ENCODE data around the gene RC3H2.
"Not testable (repeated sequence)": the region's sequence is repeated elsewhere in the genome, so short reads cannot be mapped to it uniquely, and the experiment has no call there.

The RC3H2 gene

GRCh38 chr9:122815544-122815943 is 89.6 kb downstream of the RC3H2 start:
- TF ChIP-seq CTCF (IDR thresholded peaks at IDR 0.05; ENCODE audit: low read depth, low read length): no peak
- peaks cover 24% of the 10 kb centered on the region for H3K36me3 ChIP-seq
- H3K4me3 ChIP-seq (ENCODE audit: low read depth, low read length): no peak overlapping the region
- H3K27me3 ChIP-seq (ENCODE audit: insufficient read depth, low read depth, severe bottlenecking): no peaks in the 10 kb centered on the region
- no peak overlapping the region for H3K27ac ChIP-seq
- DNase-seq: no peak
- H3K9me3 ChIP-seq (ENCODE audit: severe bottlenecking): no peaks in the 10 kb centered on the region

- Histone ChIP-seq H3K9me3 (ENCODE audit: severe bottlenecking) (no peaks in the 10 kb centered on the region), H3K27me3 (ENCODE audit: insufficient read depth, low read depth, severe bottlenecking) (no peaks in the 10 kb centered on the region), H3K36me3 (peaks cover 15% of the 10 kb centered on the region), H3K4me3 (ENCODE audit: low read depth, low read length) (no peak overlapping the region), H3K27ac (no peak overlapping the region)
- no peak for TF ChIP-seq CTCF (IDR thresholded peaks at IDR 0.05; ENCODE audit: low read depth, low read length)
- DNase-seq: no peak
Observed at GRCh38 chr9:122814545-122814944, 90.6 kb downstream of the RC3H2 start.

DNA sequence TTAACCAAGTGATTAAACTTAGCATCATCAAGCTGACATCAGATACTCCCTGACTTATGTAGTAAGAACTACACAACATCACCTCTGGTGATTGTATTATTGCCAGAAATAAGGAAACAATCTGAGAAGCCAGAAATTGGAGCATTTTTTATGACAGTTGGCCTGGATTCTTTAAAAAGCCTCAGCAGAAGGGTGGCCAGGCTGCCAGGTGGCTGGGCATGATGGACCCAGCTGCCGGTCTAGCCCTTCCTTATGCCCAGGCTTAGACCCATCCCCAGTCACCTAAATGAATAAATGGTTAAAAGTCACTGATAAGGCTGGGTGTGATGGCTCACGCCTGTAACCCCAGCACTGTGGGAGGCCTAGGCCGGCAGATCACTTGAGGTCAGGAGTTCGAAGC is 92.4 kb downstream of the RC3H2 start:
- no peaks in the 10 kb centered on the region for H3K9me3 ChIP-seq (ENCODE audit: severe bottlenecking)
- no peak for DNase-seq
- no peaks in the 10 kb centered on the region for H3K27me3 ChIP-seq (ENCODE audit: insufficient read depth, low read depth, severe bottlenecking)
- no peak overlapping the region for H3K27ac ChIP-seq
- TF ChIP-seq CTCF (IDR thresholded peaks at IDR 0.05; ENCODE audit: low read depth, low read length): no peak
- peaks cover 11% of the 10 kb centered on the region for H3K36me3 ChIP-seq
- no peak overlapping the region for H3K4me3 ChIP-seq (ENCODE audit: low read depth, low read length)

DNA sequence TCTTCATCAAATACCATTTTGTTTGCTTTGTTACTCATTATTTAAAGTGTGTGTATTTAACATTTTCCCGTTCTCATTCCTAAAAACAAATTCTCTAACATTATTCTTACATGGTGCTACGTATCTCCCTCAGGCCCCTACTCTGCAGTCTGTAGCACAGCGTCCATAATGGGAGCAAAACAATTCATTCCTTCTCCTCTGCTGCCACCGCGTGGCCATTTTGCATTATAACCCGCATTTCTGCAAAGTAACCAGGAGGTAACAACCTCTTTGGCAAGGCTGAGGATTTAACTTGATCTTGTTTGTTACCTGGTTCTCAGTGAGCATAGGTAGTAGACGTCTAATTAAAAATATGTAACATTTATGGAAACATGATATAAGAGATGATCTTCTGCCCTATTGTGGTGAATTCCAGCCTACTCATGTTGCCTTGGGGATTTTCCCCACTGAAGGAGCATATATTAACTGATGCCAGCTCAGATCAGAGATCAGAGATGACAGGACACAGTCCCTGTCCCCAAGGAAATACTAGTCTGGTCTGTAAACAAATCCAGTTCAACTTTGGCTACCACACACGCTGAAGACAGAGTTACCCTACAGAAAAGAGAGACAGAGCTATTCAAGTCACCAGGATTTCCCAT is 94.7 kb downstream of the RC3H2 start:
- H3K4me3 ChIP-seq (ENCODE audit: low read depth, low read length): no peak overlapping the region
- peak; percentile 60; the same call in 1 of the 2 replicates for TF ChIP-seq CTCF (IDR thresholded peaks at IDR 0.05; ENCODE audit: low read depth, low read length)
- H3K27me3 ChIP-seq (ENCODE audit: insufficient read depth, low read depth, severe bottlenecking): no peaks in the 10 kb centered on the region
- no peaks in the 10 kb centered on the region for H3K9me3 ChIP-seq (ENCODE audit: severe bottlenecking)
- DNase-seq: peak; percentile 74
- no peaks in the 10 kb centered on the region for H3K36me3 ChIP-seq
- no peak overlapping the region for H3K27ac ChIP-seq

DNA sequence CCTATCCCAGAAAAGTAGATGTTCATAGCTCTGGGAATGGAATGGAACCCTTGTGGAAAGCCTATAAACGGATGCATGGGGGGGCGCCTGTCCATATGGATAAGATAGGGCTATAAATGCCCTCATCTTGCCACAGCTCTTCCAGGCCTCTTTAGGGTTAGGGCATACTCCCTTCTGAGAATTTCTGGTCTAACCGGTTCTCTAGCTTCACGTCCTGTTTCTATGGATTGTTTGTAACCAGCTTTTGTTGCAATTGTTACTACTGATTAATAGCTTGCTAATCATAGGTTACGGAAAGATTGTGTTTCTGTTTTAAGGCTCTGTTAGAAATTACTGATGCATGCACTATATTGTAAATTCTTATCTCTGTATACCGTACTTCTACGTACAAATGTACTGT is 95.9 kb downstream of the RC3H2 start:
- not testable (repeated sequence) for H3K27ac ChIP-seq; H3K4me3 ChIP-seq (ENCODE audit: low read depth, low read length); H3K27me3 ChIP-seq (ENCODE audit: insufficient read depth, low read depth, severe bottlenecking); DNase-seq; H3K36me3 ChIP-seq; H3K9me3 ChIP-seq (ENCODE audit: severe bottlenecking)

DNA sequence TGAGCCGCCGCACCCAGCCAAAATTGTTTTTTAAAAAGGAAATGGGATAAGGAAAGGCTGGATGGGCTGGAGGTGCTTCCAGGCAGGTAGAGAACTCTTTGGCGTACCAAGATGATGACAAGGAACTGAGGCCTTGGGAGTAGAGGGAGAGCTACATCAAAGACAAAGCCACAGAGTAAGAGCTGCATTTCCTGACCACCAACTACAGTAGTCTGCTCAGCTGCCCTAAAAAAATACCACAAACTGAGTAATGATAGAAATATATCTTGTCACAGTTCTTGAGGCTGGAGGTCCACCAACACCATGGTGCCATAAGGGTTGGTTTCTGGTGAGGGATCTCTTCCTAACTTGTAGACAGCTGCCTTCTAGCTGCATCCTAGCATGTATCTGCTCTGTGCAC is 97.0 kb downstream of the RC3H2 start:
- Histone ChIP-seq H3K36me3 (no peaks in the 10 kb centered on the region), H3K4me3 (ENCODE audit: low read depth, low read length) (no peak overlapping the region), H3K27ac (no peak overlapping the region), H3K27me3 (ENCODE audit: insufficient read depth, low read depth, severe bottlenecking) (no peaks in the 10 kb centered on the region), H3K9me3 (ENCODE audit: severe bottlenecking) (no peaks in the 10 kb centered on the region)
- no peak for TF ChIP-seq CTCF (IDR thresholded peaks at IDR 0.05; ENCODE audit: low read depth, low read length)
- no peak for DNase-seq

All from WERI-Rb-1 (cell line).